GM20000 (cell line): ENCODE measurements around the gene ACAD10.

Experiments
- DNase-seq: peaks from one replicate; pipeline ENCODE4 v3.0.0; 2012; ENCODE audit warnings: low spot score
- CTCF ChIP-seq: IDR thresholded peaks from 2 replicates; pipeline ENCODE4 v1.5.1; 2012; ENCODE audit warnings: mild to moderate bottlenecking, control low read depth; ENCODE audit errors: extremely low read depth, missing control alignments

ACAD10 gene

GRCh38 chr12:111687952-111688351 lies 2.1 kb downstream of the ACAD10 start:
- DNase-seq, result no peak
- TF ChIP-seq CTCF, result no peak

GRCh38 chr12:111691262-111691661 lies 5.4 kb downstream of the ACAD10 start:
- no peak for TF ChIP-seq CTCF
- DNase-seq, result no peak

DNA sequence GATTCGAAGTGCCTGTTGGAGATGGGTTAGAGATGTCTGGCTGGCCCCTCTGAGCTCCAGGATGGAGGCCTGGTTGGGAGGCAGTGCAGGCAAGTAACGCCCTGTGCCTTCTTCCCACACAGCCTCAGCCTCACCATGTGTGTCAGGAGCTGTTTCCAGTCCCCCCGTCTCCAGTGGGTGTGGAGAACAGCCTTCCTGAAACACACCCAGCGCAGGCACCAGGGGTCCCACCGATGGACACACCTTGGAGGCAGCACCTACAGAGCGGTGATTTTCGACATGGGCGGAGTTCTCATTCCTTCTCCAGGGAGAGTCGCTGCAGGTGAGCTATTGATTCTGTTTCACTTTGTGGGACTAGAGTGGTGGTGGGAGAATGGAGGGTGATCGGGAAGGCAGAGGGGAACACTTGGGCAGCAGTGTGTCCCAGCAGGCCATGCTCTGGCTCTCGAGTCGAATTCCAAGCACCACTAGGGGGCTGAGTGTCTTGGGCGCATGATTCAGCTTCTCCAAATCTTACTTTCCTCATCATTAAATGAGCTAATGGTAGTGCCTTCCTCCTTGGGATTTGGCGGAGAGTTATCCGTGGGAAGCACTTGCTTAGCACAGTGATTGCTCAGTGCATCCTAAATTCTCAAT lies 6.8 kb downstream of the ACAD10 start:
- TF ChIP-seq CTCF, result no peak
- no peak for DNase-seq

GRCh38 chr12:111693818-111694217 lies 8.0 kb downstream of the ACAD10 start:
- no peak for DNase-seq
- no peak for TF ChIP-seq CTCF

GRCh38 chr12:111699962-111700361 lies 14.1 kb downstream of the ACAD10 start:
- no peak for DNase-seq
- TF ChIP-seq CTCF, result no peak

- no peak for DNase-seq
Measured at GRCh38 chr12:111705672-111706071, 19.8 kb downstream of the ACAD10 start.

DNA sequence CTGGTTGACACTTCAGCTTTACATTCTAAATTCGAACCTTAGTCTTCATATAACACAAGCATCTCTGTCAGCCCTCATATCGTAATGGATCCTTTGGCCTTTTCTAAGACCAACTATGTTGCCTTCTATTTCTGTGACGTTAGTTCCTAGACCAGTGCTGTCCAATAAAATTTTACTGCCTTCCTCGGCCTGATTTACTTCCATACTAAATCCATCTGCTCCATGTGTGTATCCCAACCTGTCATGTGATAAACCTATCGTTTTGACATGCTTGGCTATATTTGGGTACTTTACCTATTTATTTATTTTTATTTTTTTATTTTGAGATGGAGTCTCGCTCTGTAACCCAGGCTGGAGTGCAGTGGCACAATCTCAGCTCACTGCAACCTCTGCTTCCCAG lies 20.3 kb downstream of the ACAD10 start:
- DNase-seq, result no peak
- TF ChIP-seq CTCF, result no peak

More at GRCh38 chr12:111705672-111706071, 19.8 kb downstream of the ACAD10 start:
- TF ChIP-seq CTCF, result no peak
